ENCODE results near the gene DSPP. TPM values are rescaled to one million over a fixed set of nuclear protein-coding genes. Genes with fewer than 3 reads are reported as not detected.

The DSPP gene
- polyA plus RNA-seq, 1 of the 3 experiments (the other 2 are of a cell fraction) = not detected

DNA sequence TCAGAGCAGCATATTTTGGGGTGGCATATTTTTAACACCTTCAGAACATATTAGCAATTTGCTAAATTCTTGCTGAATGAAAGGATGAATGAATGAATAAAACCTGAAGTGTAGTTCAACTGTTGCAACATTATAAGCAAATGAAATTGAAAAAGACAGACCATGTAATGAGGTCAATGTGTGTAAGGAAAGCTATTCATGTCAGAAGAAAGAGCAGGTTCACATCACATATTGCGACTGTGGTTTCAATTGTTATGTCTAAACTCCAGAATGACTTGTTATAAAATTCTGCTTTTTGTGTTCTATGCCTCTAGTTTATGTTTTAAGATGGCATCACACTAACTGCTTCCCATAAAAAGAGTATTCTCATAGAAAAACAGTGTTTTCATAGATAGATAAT, 32.9 kb upstream of the DSPP start:
- no peaks in the 10 kb centered on the region for H4K20me1 ChIP-seq (ENCODE audit: insufficient read depth)
- no peak overlapping the region for H3K27ac ChIP-seq (ENCODE audit: low read depth in 2 of 2, low read length in 1 of 2)
- no peaks in the 10 kb centered on the region for H3K36me3 ChIP-seq (replicated peaks in 1 of 2; ENCODE audit: control insufficient read depth in 1 of 2, insufficient read depth in 2 of 2, low read length in 1 of 2)
- TF ChIP-seq YY1 (IDR thresholded peaks at IDR 0.05; ENCODE audit: low read depth) (no peak), RFX5 (IDR thresholded peaks at IDR 0.05; ENCODE audit: low read length) (no peak), ELF1 (IDR thresholded peaks at IDR 0.05) (no peak)
- no peaks in the 10 kb centered on the region for H3K9me2 ChIP-seq
- WGBS (ENCODE audit: low lambda C conversion rate) = 95% methylated on average over 1 of the region's 1 CpG
- H3K4me3 ChIP-seq (ENCODE audit: low read depth in 2 of 2, low read length in 1 of 2) = no peak overlapping the region
- no peak overlapping the region for H3K4me2 ChIP-seq
- no peaks in the 10 kb centered on the region for H3F3A ChIP-seq (replicated peaks; ENCODE audit: insufficient read depth)
- no peaks in the 10 kb centered on the region for H3K9me3 ChIP-seq
- peaks cover 0 to 11% of the 10 kb centered on the region in 2 experiments; a peak in 2 of 4 replicates for H3K4me1 ChIP-seq (ENCODE audit: control insufficient read depth in 1 of 2, insufficient read depth in 2 of 2, low read depth in 1 of 2, low read length in 1 of 2)
- H3K9ac ChIP-seq = no peak overlapping the region
- ChIA-PET CTCF (no interaction called here), POLR2A (no interaction called here)
- no peak for DNase-seq
- no peaks in the 10 kb centered on the region for H3K27me3 ChIP-seq (ENCODE audit: insufficient read depth)
- no peak overlapping the region for H2AFZ ChIP-seq (ENCODE audit: low read depth)
- H3K79me2 ChIP-seq (ENCODE audit: insufficient read depth) = no peaks in the 10 kb centered on the region

DNA sequence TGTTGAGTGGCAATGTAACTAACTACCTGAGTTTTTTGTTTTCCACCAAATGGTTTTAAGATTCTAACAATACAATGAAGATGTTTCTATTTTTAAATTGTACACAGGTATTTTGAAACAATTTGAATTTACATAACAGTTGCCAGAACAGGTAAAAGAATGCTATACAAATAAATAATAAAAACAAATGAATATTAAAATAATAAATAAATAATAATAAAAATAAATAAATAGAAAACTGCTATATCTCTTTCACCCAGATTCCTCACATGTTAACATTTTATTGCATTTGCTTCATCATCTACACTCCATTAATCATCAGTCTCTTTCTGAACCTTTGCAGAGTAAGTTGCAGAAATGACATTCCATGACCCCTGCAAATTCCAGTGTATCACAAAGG, 32.3 kb upstream of the DSPP start:
- POLR2A ChIA-PET = no interaction called here
- no peak overlapping the region for H2AFZ ChIP-seq (ENCODE audit: low read depth)

More for the DNA sequence above, 32.3 kb upstream of the DSPP start:
- Histone ChIP-seq H3K4me1 (ENCODE audit: control insufficient read depth in 1 of 2, insufficient read depth in 2 of 2, low read depth in 1 of 2, low read length in 1 of 2) (peaks cover 0 to 11% of the 10 kb centered on the region in 2 experiments; a peak in 2 of 4 replicates), H3K4me2 (no peak overlapping the region), H3K9me3 (no peaks in the 10 kb centered on the region), H3K9ac (no peak overlapping the region), H3K79me2 (ENCODE audit: insufficient read depth) (no peaks in the 10 kb centered on the region), H3K9me2 (no peaks in the 10 kb centered on the region), H3K36me3 (replicated peaks in 1 of 2; ENCODE audit: control insufficient read depth in 1 of 2, insufficient read depth in 2 of 2, low read length in 1 of 2) (no peaks in the 10 kb centered on the region), H3K27me3 (ENCODE audit: insufficient read depth) (no peaks in the 10 kb centered on the region), H4K20me1 (ENCODE audit: insufficient read depth) (no peaks in the 10 kb centered on the region), H3F3A (replicated peaks; ENCODE audit: insufficient read depth) (no peaks in the 10 kb centered on the region), H3K27ac (ENCODE audit: low read depth in 2 of 2, low read length in 1 of 2) (no peak overlapping the region), H3K4me3 (ENCODE audit: low read depth in 2 of 2, low read length in 1 of 2) (no peak overlapping the region)
- CTCF ChIA-PET = no interaction called here
- no peak for DNase-seq
- no peak for TF ChIP-seq POLR2AphosphoS5 (IDR thresholded peaks at IDR 0.05; ENCODE audit: low read depth, low read length)
- TF ChIP-seq ELF1 (IDR thresholded peaks at IDR 0.05) = no peak
- TF ChIP-seq, protein P1, sequence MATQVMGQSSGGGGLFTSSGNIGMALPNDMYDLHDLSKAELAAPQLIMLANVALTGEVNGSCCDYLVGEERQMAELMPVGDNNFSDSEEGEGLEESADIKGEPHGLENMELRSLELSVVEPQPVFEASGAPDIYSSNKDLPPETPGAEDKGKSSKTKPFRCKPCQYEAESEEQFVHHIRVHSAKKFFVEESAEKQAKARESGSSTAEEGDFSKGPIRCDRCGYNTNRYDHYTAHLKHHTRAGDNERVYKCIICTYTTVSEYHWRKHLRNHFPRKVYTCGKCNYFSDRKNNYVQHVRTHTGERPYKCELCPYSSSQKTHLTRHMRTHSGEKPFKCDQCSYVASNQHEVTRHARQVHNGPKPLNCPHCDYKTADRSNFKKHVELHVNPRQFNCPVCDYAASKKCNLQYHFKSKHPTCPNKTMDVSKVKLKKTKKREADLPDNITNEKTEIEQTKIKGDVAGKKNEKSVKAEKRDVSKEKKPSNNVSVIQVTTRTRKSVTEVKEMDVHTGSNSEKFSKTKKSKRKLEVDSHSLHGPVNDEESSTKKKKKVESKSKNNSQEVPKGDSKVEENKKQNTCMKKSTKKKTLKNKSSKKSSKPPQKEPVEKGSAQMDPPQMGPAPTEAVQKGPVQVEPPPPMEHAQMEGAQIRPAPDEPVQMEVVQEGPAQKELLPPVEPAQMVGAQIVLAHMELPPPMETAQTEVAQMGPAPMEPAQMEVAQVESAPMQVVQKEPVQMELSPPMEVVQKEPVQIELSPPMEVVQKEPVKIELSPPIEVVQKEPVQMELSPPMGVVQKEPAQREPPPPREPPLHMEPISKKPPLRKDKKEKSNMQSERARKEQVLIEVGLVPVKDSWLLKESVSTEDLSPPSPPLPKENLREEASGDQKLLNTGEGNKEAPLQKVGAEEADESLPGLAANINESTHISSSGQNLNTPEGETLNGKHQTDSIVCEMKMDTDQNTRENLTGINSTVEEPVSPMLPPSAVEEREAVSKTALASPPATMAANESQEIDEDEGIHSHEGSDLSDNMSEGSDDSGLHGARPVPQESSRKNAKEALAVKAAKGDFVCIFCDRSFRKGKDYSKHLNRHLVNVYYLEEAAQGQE (IDR thresholded peaks at IDR 0.05; ENCODE audit: low read depth, low read length) = no peak
- TF ChIP-seq, protein P2, sequence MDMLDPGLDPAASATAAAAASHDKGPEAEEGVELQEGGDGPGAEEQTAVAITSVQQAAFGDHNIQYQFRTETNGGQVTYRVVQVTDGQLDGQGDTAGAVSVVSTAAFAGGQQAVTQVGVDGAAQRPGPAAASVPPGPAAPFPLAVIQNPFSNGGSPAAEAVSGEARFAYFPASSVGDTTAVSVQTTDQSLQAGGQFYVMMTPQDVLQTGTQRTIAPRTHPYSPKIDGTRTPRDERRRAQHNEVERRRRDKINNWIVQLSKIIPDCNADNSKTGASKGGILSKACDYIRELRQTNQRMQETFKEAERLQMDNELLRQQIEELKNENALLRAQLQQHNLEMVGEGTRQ (IDR thresholded peaks at IDR 0.05; ENCODE audit: borderline replicate concordance, low read depth, low read length) = no peak
- no peak for TF ChIP-seq TEAD4 (IDR thresholded peaks at IDR 0.05; ENCODE audit: borderline replicate concordance, insufficient read depth)
- no peak for TF ChIP-seq YY1 (IDR thresholded peaks at IDR 0.05; ENCODE audit: low read depth)
- TF ChIP-seq FOXM1 (IDR thresholded peaks at IDR 0.05; ENCODE audit: low read depth) = no peak
- TF ChIP-seq EZH2phosphoT487 (IDR thresholded peaks at IDR 0.05; ENCODE audit: borderline replicate concordance, low read depth) = no peak
- TF ChIP-seq, protein P3, sequence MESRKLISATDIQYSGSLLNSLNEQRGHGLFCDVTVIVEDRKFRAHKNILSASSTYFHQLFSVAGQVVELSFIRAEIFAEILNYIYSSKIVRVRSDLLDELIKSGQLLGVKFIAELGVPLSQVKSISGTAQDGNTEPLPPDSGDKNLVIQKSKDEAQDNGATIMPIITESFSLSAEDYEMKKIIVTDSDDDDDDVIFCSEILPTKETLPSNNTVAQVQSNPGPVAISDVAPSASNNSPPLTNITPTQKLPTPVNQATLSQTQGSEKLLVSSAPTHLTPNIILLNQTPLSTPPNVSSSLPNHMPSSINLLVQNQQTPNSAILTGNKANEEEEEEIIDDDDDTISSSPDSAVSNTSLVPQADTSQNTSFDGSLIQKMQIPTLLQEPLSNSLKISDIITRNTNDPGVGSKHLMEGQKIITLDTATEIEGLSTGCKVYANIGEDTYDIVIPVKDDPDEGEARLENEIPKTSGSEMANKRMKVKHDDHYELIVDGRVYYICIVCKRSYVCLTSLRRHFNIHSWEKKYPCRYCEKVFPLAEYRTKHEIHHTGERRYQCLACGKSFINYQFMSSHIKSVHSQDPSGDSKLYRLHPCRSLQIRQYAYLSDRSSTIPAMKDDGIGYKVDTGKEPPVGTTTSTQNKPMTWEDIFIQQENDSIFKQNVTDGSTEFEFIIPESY (IDR thresholded peaks at IDR 0.05; ENCODE audit: borderline replicate concordance, low read depth) = no peak
